ENCODE measurements around the gene HTR3B. TPM values are rescaled to one million over a fixed set of nuclear protein-coding genes. Genes with fewer than 3 reads are reported as not detected.

Gene HTR3B
- polyA plus RNA-seq (2012; ENCODE audit: insufficient read length, low read depth): not detected

- TF ChIP-seq REST (IDR thresholded peaks at IDR 0.05; ENCODE audit: insufficient read depth in 1 of 2, low read depth in 2 of 2, low read length in 2 of 2): no peak
- no peak for TF ChIP-seq FOXP2 (optimal IDR thresholded peaks at IDR 0.05; ENCODE audit: borderline replicate concordance, extremely low read depth, extremely low read length, insufficient read depth)
- TF ChIP-seq SIN3A (IDR thresholded peaks at IDR 0.05; ENCODE audit: borderline replicate concordance, insufficient read depth, low read length): no peak
- no peak for TF ChIP-seq TAF1 (IDR thresholded peaks at IDR 0.05; ENCODE audit: borderline replicate concordance, insufficient read depth, low read length)
- TF ChIP-seq POLR2AphosphoS5 (IDR thresholded peaks at IDR 0.05; ENCODE audit: low read depth, low read length): no peak
These were observed at the start of gene HTR3B for GRCh38 chr11:113904379-113905101. Gene HTR3B (plus strand): TSS chr11:113904796. CDS start chr11:113904934, 138 bp downstream.

GRCh38 chr11:113855803-113856202, 48.8 kb upstream of the HTR3B start:
- TF ChIP-seq POLR2AphosphoS5 (IDR thresholded peaks at IDR 0.05; ENCODE audit: low read depth, low read length): no peak
- TF ChIP-seq TAF1 (IDR thresholded peaks at IDR 0.05; ENCODE audit: borderline replicate concordance, insufficient read depth, low read length): no peak
- no peak for TF ChIP-seq FOXP2 (optimal IDR thresholded peaks at IDR 0.05; ENCODE audit: borderline replicate concordance, extremely low read depth, extremely low read length, insufficient read depth)
- TF ChIP-seq REST (IDR thresholded peaks at IDR 0.05; ENCODE audit: insufficient read depth in 1 of 2, low read depth in 2 of 2, low read length in 2 of 2): no peak
- no peak for TF ChIP-seq SIN3A (IDR thresholded peaks at IDR 0.05; ENCODE audit: borderline replicate concordance, insufficient read depth, low read length)

GRCh38 chr11:113856966-113857759, 47.4 kb upstream of the HTR3B start:
- TF ChIP-seq TAF1 (IDR thresholded peaks at IDR 0.05; ENCODE audit: borderline replicate concordance, insufficient read depth, low read length): no peak
- no peak for TF ChIP-seq POLR2AphosphoS5 (IDR thresholded peaks at IDR 0.05; ENCODE audit: low read depth, low read length)
- no peak for TF ChIP-seq FOXP2 (optimal IDR thresholded peaks at IDR 0.05; ENCODE audit: borderline replicate concordance, extremely low read depth, extremely low read length, insufficient read depth)
- TF ChIP-seq REST (IDR thresholded peaks at IDR 0.05; ENCODE audit: insufficient read depth in 1 of 2, low read depth in 2 of 2, low read length in 2 of 2): no peak
- TF ChIP-seq SIN3A (IDR thresholded peaks at IDR 0.05; ENCODE audit: borderline replicate concordance, insufficient read depth, low read length): no peak

- TF ChIP-seq TAF1 (IDR thresholded peaks at IDR 0.05; ENCODE audit: borderline replicate concordance, insufficient read depth, low read length): no peak
- TF ChIP-seq POLR2AphosphoS5 (IDR thresholded peaks at IDR 0.05; ENCODE audit: low read depth, low read length): no peak
- TF ChIP-seq FOXP2 (optimal IDR thresholded peaks at IDR 0.05; ENCODE audit: borderline replicate concordance, extremely low read depth, extremely low read length, insufficient read depth): no peak
- no peak for TF ChIP-seq REST (IDR thresholded peaks at IDR 0.05; ENCODE audit: insufficient read depth in 1 of 2, low read depth in 2 of 2, low read length in 2 of 2)
- no peak for TF ChIP-seq SIN3A (IDR thresholded peaks at IDR 0.05; ENCODE audit: borderline replicate concordance, insufficient read depth, low read length)
These were observed 44.9 kb upstream of the HTR3B start for GRCh38 chr11:113859665-113860064.
